Activated gamma-delta T cell treated with Interleukin-2 at 50 U/mL for 16 hours (primary cell): Measurements from ENCODE around the gene MEGF8.

Experiments
- DNase-seq: peaks from one replicate; pipeline ENCODE4 v3.0.0-alpha.2; 2020

The MEGF8 gene, protein sequence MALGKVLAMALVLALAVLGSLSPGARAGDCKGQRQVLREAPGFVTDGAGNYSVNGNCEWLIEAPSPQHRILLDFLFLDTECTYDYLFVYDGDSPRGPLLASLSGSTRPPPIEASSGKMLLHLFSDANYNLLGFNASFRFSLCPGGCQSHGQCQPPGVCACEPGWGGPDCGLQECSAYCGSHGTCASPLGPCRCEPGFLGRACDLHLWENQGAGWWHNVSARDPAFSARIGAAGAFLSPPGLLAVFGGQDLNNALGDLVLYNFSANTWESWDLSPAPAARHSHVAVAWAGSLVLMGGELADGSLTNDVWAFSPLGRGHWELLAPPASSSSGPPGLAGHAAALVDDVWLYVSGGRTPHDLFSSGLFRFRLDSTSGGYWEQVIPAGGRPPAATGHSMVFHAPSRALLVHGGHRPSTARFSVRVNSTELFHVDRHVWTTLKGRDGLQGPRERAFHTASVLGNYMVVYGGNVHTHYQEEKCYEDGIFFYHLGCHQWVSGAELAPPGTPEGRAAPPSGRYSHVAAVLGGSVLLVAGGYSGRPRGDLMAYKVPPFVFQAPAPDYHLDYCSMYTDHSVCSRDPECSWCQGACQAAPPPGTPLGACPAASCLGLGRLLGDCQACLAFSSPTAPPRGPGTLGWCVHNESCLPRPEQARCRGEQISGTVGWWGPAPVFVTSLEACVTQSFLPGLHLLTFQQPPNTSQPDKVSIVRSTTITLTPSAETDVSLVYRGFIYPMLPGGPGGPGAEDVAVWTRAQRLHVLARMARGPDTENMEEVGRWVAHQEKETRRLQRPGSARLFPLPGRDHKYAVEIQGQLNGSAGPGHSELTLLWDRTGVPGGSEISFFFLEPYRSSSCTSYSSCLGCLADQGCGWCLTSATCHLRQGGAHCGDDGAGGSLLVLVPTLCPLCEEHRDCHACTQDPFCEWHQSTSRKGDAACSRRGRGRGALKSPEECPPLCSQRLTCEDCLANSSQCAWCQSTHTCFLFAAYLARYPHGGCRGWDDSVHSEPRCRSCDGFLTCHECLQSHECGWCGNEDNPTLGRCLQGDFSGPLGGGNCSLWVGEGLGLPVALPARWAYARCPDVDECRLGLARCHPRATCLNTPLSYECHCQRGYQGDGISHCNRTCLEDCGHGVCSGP (N-terminal part only)

DNA sequence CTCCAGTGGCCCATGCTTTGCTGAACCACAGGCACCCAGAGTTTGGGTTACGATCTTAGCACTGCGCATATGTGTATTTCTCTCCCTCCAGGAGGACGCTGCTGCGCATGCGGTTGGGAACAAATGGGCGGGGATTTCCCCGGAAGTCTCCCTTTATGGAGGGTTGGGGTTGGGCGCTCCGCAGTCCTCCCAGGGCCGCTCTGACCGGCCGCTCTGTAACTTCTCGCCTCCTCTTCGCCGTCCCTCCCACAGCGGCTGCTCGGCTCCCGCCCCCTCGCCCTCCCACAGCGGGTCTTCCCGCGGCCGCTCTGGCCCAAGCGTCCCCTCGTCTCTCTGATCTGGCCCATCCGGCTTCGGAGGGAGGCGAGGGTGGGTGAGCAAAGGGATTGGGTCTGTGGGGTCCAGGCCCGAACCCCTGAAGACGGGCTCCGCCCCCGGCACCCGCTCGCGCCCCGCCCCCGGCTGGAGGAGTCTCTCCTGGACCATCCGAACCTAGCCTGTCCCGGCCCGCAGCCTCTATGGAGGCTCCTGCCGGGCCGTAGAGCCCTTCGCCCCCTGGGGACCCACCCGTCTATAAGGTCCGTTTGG lies at the start of gene MEGF8:
Gene MEGF8, plus strand, starts transcription at position 328 of the 588 bp plus-strand sequence. CDS start 609 bp downstream, outside the sequence.
- peak; percentile 99 for DNase-seq

GRCh38 chr19:42276284-42276683 lies 49.2 kb upstream of the MEGF8 start:
- DNase-seq: no peak

GRCh38 chr19:42276821-42277220 lies 48.6 kb upstream of the MEGF8 start:
- no peak for DNase-seq

DNA sequence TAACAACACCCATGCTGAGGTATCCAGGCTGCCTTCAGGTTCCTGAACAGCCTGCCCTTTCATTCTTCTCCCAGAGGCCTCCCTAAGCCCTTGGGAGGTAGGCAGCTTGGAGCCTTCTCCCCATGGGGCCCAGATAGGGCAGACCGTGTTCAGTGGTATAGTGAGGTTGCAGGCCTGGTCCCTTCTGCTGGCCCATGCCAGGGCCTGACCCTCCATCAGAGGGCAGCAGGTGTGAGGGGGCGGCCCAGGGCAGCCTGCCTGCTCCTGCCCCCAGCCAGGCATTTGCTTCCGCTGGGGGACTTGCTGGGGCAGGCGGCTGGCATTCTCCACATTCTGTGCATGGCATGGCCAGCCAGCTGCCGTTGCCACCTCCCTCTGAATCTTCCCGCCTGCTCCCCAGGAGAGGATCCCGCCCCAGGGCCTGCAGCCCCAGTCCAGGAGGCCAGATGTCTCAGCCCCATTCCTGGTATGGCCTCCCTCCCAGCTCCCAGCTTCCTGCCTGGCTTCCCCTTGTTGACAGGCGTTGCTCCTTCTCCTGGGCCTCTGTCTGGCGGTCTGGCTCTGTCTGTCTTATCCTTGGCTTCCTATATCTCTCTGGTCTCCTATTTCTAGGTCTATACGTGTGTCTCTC lies 47.5 kb upstream of the MEGF8 start:
- DNase-seq: no peak

DNA sequence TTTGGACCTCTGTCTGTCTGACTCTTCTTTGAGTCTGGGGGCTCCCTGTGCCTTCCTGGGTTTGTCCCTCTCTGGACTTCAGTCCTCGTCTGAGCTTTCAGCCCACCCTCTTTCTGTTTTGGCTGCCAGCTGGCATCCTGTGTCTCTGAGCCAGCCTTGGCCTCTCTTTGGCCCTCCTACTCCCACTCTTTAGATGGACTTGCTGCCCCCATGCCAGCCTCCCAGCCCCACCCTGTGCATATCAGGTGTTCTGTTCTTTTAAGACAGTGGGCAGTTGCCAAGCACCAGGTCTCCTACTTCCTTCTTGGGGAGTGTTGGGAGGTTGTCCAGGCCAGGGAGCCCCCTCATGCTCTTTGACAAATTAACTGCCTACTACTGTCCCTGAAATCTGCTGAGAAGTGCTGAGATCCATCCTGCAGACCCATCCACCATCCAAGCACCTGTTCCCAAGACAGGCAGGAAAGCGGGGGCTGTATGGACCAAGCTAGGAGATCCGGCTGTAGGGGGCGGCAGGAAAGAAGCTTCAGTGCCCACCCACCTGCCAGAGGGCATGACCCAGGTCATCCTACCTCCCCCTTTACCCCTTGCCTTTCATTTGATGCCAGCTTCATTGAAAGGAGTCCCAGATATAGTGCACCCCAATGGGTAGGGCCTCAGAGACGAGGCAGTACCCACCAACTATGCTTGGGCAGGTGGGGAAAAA lies 46.8 kb upstream of the MEGF8 start:
- no peak for DNase-seq

GRCh38 chr19:42279155-42279901 lies 46.1 kb upstream of the MEGF8 start:
- DNase-seq: no peak

- peak; percentile 79 for DNase-seq
Measured at GRCh38 chr19:42279902-42280814, 45.3 kb upstream of the MEGF8 start.

DNA sequence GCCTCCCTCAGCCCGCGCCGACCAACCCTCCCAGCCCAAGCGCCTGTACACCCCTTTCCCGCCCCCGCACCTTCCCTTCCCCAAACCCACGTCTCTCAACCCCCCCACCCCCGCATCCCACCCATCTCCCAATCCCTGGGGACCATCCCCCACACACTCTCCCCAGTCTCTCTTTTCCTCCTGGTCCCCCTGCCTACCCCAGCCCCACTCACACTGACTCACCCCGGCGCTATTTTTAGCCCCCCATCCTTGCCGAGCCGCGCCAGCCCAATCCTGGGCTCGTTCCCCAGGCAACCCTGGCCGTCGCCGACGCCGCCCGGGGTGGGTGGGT lies 44.7 kb upstream of the MEGF8 start:
- no peak for DNase-seq

- DNase-seq: no peak
Measured at GRCh38 chr19:42281146-42281826, 44.1 kb upstream of the MEGF8 start.

GRCh38 chr19:42281827-42282762 lies 43.3 kb upstream of the MEGF8 start:
- DNase-seq: no peak

DNA sequence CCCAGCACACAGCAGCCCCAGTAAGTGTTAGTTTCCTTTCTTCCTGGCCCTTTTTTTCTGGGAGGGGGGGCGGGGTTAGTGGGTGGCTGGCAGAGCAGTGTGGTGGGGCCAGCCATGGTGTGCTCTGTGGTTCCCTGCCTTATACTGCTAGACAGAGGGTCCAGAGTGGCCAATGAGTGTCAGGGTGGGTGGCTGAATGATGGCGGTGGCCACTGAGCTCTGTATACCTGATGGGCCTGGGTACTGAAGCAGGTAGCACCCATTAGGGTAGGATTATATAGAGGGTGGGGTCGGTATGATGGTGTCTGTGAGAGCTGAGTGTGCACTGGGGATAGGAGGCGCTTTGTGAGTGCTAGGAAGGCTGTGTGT lies 42.6 kb upstream of the MEGF8 start:
- DNase-seq: no peak

GRCh38 chr19:42283188-42284065 lies 42.0 kb upstream of the MEGF8 start:
- peak; percentile 96 for DNase-seq

DNA sequence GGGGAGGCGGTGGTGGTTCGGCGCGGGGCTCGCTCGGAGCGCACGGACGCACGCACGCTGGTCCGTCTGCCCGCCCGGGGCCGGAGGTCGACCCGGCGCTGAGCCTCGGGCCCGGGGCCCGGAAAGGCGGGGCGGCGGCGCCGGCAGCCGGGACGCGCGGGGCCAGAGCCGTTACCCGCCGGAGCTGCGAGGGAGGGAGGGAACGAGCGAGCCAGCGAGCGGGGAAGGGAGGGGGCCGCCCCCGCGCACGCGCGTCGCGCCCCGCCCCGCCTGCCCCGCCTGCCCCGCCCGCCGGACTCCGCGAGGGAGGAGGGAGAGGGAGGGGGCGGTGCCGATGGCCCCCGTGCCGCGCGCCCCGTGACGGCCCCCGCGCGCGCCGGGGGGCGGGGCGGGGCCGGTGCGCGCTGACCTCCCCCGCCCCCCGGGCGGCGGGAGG lies 41.4 kb upstream of the MEGF8 start:
- DNase-seq: peak; percentile 68

GRCh38 chr19:42284591-42285341 lies 40.7 kb upstream of the MEGF8 start:
- DNase-seq: no peak

DNA sequence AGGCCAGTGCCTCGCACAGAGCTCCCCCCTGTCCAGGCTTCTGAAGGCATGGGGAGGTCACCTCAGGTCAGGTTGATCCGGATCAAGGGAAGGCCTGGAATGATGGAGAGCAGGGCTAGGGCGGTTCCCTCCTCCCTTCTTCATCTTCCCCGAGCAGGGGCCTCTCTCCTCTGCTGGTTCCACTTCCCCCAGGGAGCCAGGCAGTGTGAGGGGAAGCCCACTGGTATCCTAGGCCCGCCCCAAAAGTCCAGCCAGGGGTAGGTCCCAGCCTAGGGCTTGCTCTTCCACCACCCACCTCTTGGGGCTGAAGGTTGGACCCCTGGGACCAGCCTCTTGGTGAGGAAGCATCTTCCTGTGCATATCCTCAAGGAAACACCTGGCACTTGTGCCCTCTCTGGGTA lies 39.9 kb upstream of the MEGF8 start:
- no peak for DNase-seq

GRCh38 chr19:42285988-42286348 lies 39.5 kb upstream of the MEGF8 start:
- DNase-seq: no peak
